Liver (tissue), 9 donors: ENCODE results near the gene EDA. TPM values are rescaled to one million over a fixed set of nuclear protein-coding genes. Genes with fewer than 3 reads are reported as not detected.

Experiments
- DNase-seq: peaks from one replicate; pipeline ENCODE4 v3.0.0-alpha.2; 2017; ENCODE audit warnings: low spot score
- H3K27ac ChIP-seq, 2 donors: one replicate each; pipeline ENCODE4 v1.7.0; 2013; ENCODE audit warnings: inconsistent platforms in 2 of 2, low read length in 2 of 2, control low read depth in 1 of 2, low read depth in 1 of 2, mild to moderate bottlenecking in 1 of 2
- H3K27me3 ChIP-seq, 4 donors: one replicate each; pipeline versions ENCODE4 v1.6.1 to v1.7.0; 2013; ENCODE audit warnings: low read length in 3 of 4, inconsistent platforms in 1 of 4, mild to moderate bottlenecking in 1 of 4, moderate library complexity in 1 of 4; ENCODE audit not compliant: control insufficient read depth in 4 of 4, insufficient read depth in 4 of 4
- H3K36me3 ChIP-seq, 4 donors: one replicate each; pipeline versions ENCODE4 v1.6.1 to v1.7.0; 2013; ENCODE audit warnings: low read length in 3 of 4, mild to moderate bottlenecking in 3 of 4, low read depth in 1 of 4, moderate library complexity in 1 of 4; ENCODE audit not compliant: control insufficient read depth in 4 of 4, insufficient read depth in 3 of 4
- H3K4me1 ChIP-seq, 4 donors: one replicate each; pipeline versions ENCODE4 v1.6.1 to v1.7.0; 2013; ENCODE audit warnings: low read length in 3 of 4, mild to moderate bottlenecking in 3 of 4, moderate library complexity in 1 of 4; ENCODE audit not compliant: control insufficient read depth in 4 of 4, insufficient read depth in 4 of 4
- H3K4me3 ChIP-seq, 3 donors: one replicate each; pipeline versions ENCODE4 v1.6.1 to v1.7.0; 2013; ENCODE audit warnings: low read length in 3 of 3, control low read depth in 1 of 3, low read depth in 1 of 3, mild to moderate bottlenecking in 1 of 3
- H3K9ac ChIP-seq, 2 donors: one replicate each; pipeline ENCODE4 v1.7.0; 2013; ENCODE audit warnings: low read length in 2 of 2, mild to moderate bottlenecking in 2 of 2, moderate library complexity in 2 of 2, control low read depth in 1 of 2, low read depth in 1 of 2
- H3K9me3 ChIP-seq, 4 donors: one replicate each; pipeline versions ENCODE4 v1.6.1 to v1.7.0; 2013; ENCODE audit warnings: low read length in 3 of 4; ENCODE audit not compliant: control insufficient read depth in 4 of 4
- ATF3 ChIP-seq: IDR thresholded peaks from 2 replicates; pipeline ENCODE4 v1.6.1; 2016; ENCODE audit warnings: antibody characterized with exemption
- CTCF ChIP-seq: fragments of 150-350 bp; IDR thresholded peaks from 2 replicates; pipeline ENCODE4 v1.5.1; 2017; ENCODE audit warnings: improper control_type of control experiment, low read depth, low read length; ENCODE audit not compliant: missing input control
- EGR1 ChIP-seq, 2 donors: IDR thresholded peaks; 2 replicates each; pipeline ENCODE4 v1.6.1; 2016 to 2018; ENCODE audit warnings: antibody characterized with exemption in 2 of 2, low read depth in 2 of 2
- FOXA1 ChIP-seq: IDR thresholded peaks from 2 replicates; pipeline ENCODE4 v1.6.1; 2016; ENCODE audit warnings: antibody characterized with exemption
- FOXA2 ChIP-seq: IDR thresholded peaks from 2 replicates; pipeline ENCODE4 v1.6.1; 2016; ENCODE audit warnings: antibody characterized with exemption
- GABPA ChIP-seq, 2 donors: IDR thresholded peaks in 1 of 2; conservative IDR thresholded peaks in 1 of 2; 2 replicates each; pipeline ENCODE4 v1.6.1; 2016; ENCODE audit warnings: antibody characterized with exemption in 2 of 2, mild to moderate bottlenecking in 1 of 2, moderate library complexity in 1 of 2
- HNF4A ChIP-seq, 2 donors: conservative IDR thresholded peaks; 2 replicates each; pipeline ENCODE4 v1.6.1; 2016; ENCODE audit warnings: antibody characterized with exemption in 2 of 2, mild to moderate bottlenecking in 2 of 2
- HNF4G ChIP-seq: IDR thresholded peaks from 2 replicates; pipeline ENCODE4 v1.6.1; 2016; ENCODE audit warnings: antibody characterized with exemption
- JUND ChIP-seq, 2 donors: IDR thresholded peaks; 2 replicates each; pipeline ENCODE4 v1.6.1; 2016; ENCODE audit warnings: antibody characterized with exemption in 2 of 2
- MAX ChIP-seq: IDR thresholded peaks from 2 replicates; pipeline ENCODE4 v1.6.1; 2016; ENCODE audit warnings: antibody characterized with exemption
- NR2F2 ChIP-seq: IDR thresholded peaks from 2 replicates; pipeline ENCODE4 v1.6.1; 2016; ENCODE audit warnings: antibody characterized with exemption
- RAD21 ChIP-seq, 2 donors: IDR thresholded peaks; 2 replicates each; pipeline ENCODE4 v1.6.1; 2016; ENCODE audit warnings: antibody characterized with exemption in 2 of 2, mild to moderate bottlenecking in 2 of 2
- REST ChIP-seq: IDR thresholded peaks from 2 replicates; pipeline ENCODE4 v1.6.1; 2016; ENCODE audit warnings: antibody characterized with exemption, mild to moderate bottlenecking
- RXRA ChIP-seq, 2 donors: IDR thresholded peaks; 2 replicates each; pipeline ENCODE4 v1.6.1; 2017 to 2018; ENCODE audit warnings: antibody characterized with exemption in 2 of 2, mild to moderate bottlenecking in 1 of 2
- SP1 ChIP-seq: IDR thresholded peaks from 2 replicates; pipeline ENCODE4 v1.6.1; 2018; ENCODE audit warnings: antibody characterized with exemption, mild to moderate bottlenecking
- TAF1 ChIP-seq: conservative IDR thresholded peaks from 2 replicates; pipeline ENCODE4 v1.6.1; 2016; ENCODE audit warnings: antibody characterized with exemption, mild to moderate bottlenecking
- YY1 ChIP-seq: IDR thresholded peaks from 2 replicates; pipeline ENCODE4 v1.6.1; 2016; ENCODE audit warnings: antibody characterized with exemption, mild to moderate bottlenecking
- ZBTB33 ChIP-seq: IDR thresholded peaks from 2 replicates; pipeline ENCODE4 v1.6.1; 2016; ENCODE audit warnings: antibody characterized with exemption
- WGBS: extraction: QIAGEN DNeasy Blood & Tissue Kit; methylation state at CpG from one replicate; pipeline ENCODE4 v1.1.7; 2013; 5-methylcytosine and 5-hydroxymethylcytosine counted together
- polyA plus RNA-seq, 2 donors: library from polyadenylated mRNA; stranded (reverse) in 1 of 2; unstranded in 1 of 2; fragments of 200-250 nt in 1 of 2; fragments of >200 nt in 1 of 2; fragmentation: Nextera tagmentation in 1 of 2; extraction: Ambion mirVana in 1 of 2; gene quantifications; one replicate each; pipeline versions ENCODE4 v1.2.1 to v1.2.3, GENCODE V29; 2013 to 2015
- total RNA-seq, 2 donors: library from RNA; depleted of rRNA; stranded (reverse); fragments of >200 nt; gene quantifications; one replicate each; pipeline ENCODE4 v1.2.3, GENCODE V29; 2014
- donor health status: healthy.
- donor health status: healthy.
- donor health status: healthy.
- donor health status: healthy.
- donor health status: healthy.

The EDA gene
- total and polyA plus RNA-seq, 4 donors = 0.39 to 2.6 (median 1.5) TPM

GRCh38 chrX:69614886-69615285 lies 1.0 kb upstream of the EDA start:
- Histone ChIP-seq H3K27ac (no peak overlapping the region), H3K4me3 (no peak overlapping the region), H3K27me3 (no peaks in the 10 kb centered on the region), H3K9ac (no peak overlapping the region), H3K9me3 (no peaks in the 10 kb centered on the region), H3K4me1 (peaks cover 0 to 10% (median 3%) of the 10 kb centered on the region in 4 donors), H3K36me3 (no peaks in the 10 kb centered on the region)
- no peak for DNase-seq
- WGBS = 73% methylated on average over 4 of the region's 4 CpGs
- TF ChIP-seq EGR1 (IDR thresholded peaks at IDR 0.05; ENCODE audit: low read depth in 2 of 2) (no peak), GABPA (IDR thresholded peaks at IDR 0.05 in 1 of 2, conservative IDR thresholded peaks at IDR 0.05 in 1 of 2) (no peak), NR2F2 (no peak), SP1 (no peak), FOXA1 (no peak), FOXA2 (no peak), CTCF (no peak), HNF4G (no peak), RAD21 (IDR thresholded peaks at IDR 0.05) (no peak), YY1 (no peak), RXRA (IDR thresholded peaks at IDR 0.05) (no peak), REST (no peak), HNF4A (conservative IDR thresholded peaks at IDR 0.05) (no peak), ZBTB33 (no peak), TAF1 (no peak), ATF3 (no peak), MAX (no peak), JUND (IDR thresholded peaks at IDR 0.05) (no peak)
